Measurements from ENCODE around the gene NUDT16L1.

Gene NUDT16L1

DNA sequence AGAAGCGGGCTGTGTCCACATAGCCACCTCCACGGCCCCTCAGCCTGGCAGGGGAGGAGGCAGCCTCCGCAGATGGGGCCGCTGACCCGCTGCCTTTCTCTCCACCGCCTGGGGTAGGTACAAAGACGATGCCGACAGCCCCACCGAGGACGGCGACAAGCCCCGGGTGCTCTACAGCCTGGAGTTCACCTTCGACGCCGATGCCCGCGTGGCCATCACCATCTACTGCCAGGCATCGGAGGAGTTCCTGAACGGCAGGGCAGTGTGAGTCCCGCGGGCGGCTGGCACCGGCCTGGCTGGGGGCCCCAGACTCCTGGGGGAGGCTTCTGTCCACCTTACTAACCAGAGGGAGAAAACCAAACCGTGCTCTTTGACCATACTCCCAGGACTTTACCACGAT, 40.8 kb upstream of the NUDT16L1 start:
- Histone ChIP-seq H3K9ac (ENCODE audit: low read length) (no peak overlapping the region), H3K36me3 (replicated peaks; ENCODE audit: low read depth, low read length) (peaks cover 13% of the 10 kb centered on the region), H3K4me3 (ENCODE audit: low read length) (no peak overlapping the region), H3K4me2 (ENCODE audit: low read length) (no peak overlapping the region), H2AFZ (ENCODE audit: low read depth, low read length) (no peak overlapping the region), H3K27me3 (ENCODE audit: low read depth, low read length) (no peaks in the 10 kb centered on the region), H3K9me3 (ENCODE audit: insufficient read depth, low read length) (no peaks in the 10 kb centered on the region), H4K20me1 (ENCODE audit: insufficient read depth, low read length) (no peaks in the 10 kb centered on the region), H3K4me1 (ENCODE audit: low read length) (peaks cover 6% of the 10 kb centered on the region), H3K79me2 (ENCODE audit: low read length) (peaks cover 4% of the 10 kb centered on the region; the same call in 1 of the 2 replicates), H3K27ac (ENCODE audit: low read length) (no peak overlapping the region)
- TF ChIP-seq, protein P1, sequence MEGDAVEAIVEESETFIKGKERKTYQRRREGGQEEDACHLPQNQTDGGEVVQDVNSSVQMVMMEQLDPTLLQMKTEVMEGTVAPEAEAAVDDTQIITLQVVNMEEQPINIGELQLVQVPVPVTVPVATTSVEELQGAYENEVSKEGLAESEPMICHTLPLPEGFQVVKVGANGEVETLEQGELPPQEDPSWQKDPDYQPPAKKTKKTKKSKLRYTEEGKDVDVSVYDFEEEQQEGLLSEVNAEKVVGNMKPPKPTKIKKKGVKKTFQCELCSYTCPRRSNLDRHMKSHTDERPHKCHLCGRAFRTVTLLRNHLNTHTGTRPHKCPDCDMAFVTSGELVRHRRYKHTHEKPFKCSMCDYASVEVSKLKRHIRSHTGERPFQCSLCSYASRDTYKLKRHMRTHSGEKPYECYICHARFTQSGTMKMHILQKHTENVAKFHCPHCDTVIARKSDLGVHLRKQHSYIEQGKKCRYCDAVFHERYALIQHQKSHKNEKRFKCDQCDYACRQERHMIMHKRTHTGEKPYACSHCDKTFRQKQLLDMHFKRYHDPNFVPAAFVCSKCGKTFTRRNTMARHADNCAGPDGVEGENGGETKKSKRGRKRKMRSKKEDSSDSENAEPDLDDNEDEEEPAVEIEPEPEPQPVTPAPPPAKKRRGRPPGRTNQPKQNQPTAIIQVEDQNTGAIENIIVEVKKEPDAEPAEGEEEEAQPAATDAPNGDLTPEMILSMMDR (IDR thresholded peaks at IDR 0.05; ENCODE audit: low read depth, low read length): no peak
- TF ChIP-seq EZH2phosphoT487 (IDR thresholded peaks at IDR 0.05; ENCODE audit: low read depth): no peak

DNA sequence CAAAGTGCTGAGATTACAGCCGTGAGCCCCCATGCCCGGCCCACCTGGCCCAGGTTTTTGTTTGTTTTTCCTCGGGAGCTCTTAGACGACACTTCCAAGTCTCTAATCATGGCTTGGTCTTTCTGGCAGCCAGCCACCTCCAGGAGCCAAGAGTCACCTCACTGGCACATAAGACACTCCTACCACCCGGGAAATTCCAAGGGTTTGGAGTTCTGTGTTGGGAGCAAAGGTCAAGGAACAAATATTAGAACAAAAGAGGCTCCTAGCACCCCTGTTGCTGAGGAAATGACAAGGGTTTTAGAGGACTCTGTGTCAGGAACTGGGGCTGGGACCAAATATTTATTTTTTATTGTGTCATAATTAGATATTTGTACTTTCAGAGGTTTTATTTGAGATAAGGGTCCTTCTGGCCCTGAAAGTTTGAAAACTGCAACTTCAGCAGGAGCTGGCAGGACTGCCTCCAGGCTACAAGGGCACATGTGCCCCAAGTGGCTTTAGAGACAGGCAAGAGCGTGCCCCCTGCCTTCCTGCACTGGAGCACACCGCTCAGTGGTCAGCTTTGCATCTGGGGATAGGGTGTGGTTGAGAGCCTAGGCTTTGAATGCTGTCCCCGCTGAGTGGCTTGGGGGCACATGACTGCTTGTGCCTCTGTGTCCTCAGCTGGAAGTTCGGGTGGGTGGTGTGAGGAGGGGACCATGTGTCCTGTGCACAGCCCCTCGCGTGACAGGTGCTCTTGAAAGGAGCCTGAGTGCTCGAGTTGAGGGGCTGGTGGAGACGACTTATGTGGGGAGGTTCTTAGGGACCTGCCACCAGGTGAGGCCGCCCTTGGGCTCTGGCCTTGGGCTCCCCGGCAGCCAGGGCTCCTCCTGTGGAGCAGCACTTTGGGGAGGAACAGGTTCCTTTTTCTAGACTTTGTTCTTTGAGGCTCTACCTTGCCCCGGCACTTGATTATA, 39.1 kb upstream of the NUDT16L1 start:
- Histone ChIP-seq H4K20me1 (ENCODE audit: insufficient read depth, low read length) (no peaks in the 10 kb centered on the region), H3K4me3 (ENCODE audit: low read length) (no peak overlapping the region), H3K36me3 (replicated peaks; ENCODE audit: low read depth, low read length) (peaks cover 13% of the 10 kb centered on the region), H3K4me2 (ENCODE audit: low read length) (no peak overlapping the region), H3K27me3 (ENCODE audit: low read depth, low read length) (no peaks in the 10 kb centered on the region), H3K9me3 (ENCODE audit: insufficient read depth, low read length) (no peaks in the 10 kb centered on the region), H3K4me1 (ENCODE audit: low read length) (peaks cover 6% of the 10 kb centered on the region), H3K9ac (ENCODE audit: low read length) (no peak overlapping the region), H2AFZ (ENCODE audit: low read depth, low read length) (no peak overlapping the region), H3K79me2 (ENCODE audit: low read length) (no peaks in the 10 kb centered on the region), H3K27ac (ENCODE audit: low read length) (no peak overlapping the region)
- TF ChIP-seq, protein P1 (IDR thresholded peaks at IDR 0.05; ENCODE audit: low read depth, low read length): no peak
- TF ChIP-seq EZH2phosphoT487 (IDR thresholded peaks at IDR 0.05; ENCODE audit: low read depth): no peak

- Histone ChIP-seq H3K4me1 (ENCODE audit: low read length) (peaks cover 6% of the 10 kb centered on the region), H3K4me3 (ENCODE audit: low read length) (no peak overlapping the region), H3K79me2 (ENCODE audit: low read length) (no peaks in the 10 kb centered on the region), H3K4me2 (ENCODE audit: low read length) (no peak overlapping the region), H3K27ac (ENCODE audit: low read length) (no peak overlapping the region), H4K20me1 (ENCODE audit: insufficient read depth, low read length) (no peaks in the 10 kb centered on the region), H3K9me3 (ENCODE audit: insufficient read depth, low read length) (no peaks in the 10 kb centered on the region), H3K9ac (ENCODE audit: low read length) (no peak overlapping the region), H3K36me3 (replicated peaks; ENCODE audit: low read depth, low read length) (peaks cover 13% of the 10 kb centered on the region), H2AFZ (ENCODE audit: low read depth, low read length) (no peak overlapping the region), H3K27me3 (ENCODE audit: low read depth, low read length) (no peaks in the 10 kb centered on the region)
- no peak for TF ChIP-seq EZH2phosphoT487 (IDR thresholded peaks at IDR 0.05; ENCODE audit: low read depth)
- TF ChIP-seq, protein P1 (IDR thresholded peaks at IDR 0.05; ENCODE audit: low read depth, low read length): no peak
These were observed 38.3 kb upstream of the NUDT16L1 start for GRCh38 chr16:4654964-4655590.

GRCh38 chr16:4655801-4656200, 37.6 kb upstream of the NUDT16L1 start:
- Histone ChIP-seq H3K4me3 (ENCODE audit: low read length) (no peak overlapping the region), H3K4me1 (ENCODE audit: low read length) (peaks cover 6% of the 10 kb centered on the region), H4K20me1 (ENCODE audit: insufficient read depth, low read length) (no peaks in the 10 kb centered on the region), H3K27me3 (ENCODE audit: low read depth, low read length) (no peaks in the 10 kb centered on the region), H3K9ac (ENCODE audit: low read length) (no peak overlapping the region), H3K27ac (ENCODE audit: low read length) (no peak overlapping the region), H2AFZ (ENCODE audit: low read depth, low read length) (no peak overlapping the region), H3K79me2 (ENCODE audit: low read length) (no peaks in the 10 kb centered on the region), H3K4me2 (ENCODE audit: low read length) (no peak overlapping the region), H3K9me3 (ENCODE audit: insufficient read depth, low read length) (no peaks in the 10 kb centered on the region), H3K36me3 (replicated peaks; ENCODE audit: low read depth, low read length) (peaks cover 13% of the 10 kb centered on the region)
- TF ChIP-seq EZH2phosphoT487 (IDR thresholded peaks at IDR 0.05; ENCODE audit: low read depth): no peak
- TF ChIP-seq, protein P1 (IDR thresholded peaks at IDR 0.05; ENCODE audit: low read depth, low read length): no peak

Data from OCI-LY3 (cell line).